ENCODE results near the gene C5orf24.
"Not testable (repeated sequence)": the region's sequence is repeated elsewhere in the genome, so short reads cannot be mapped to it uniquely, and the experiment has no call there.

Gene C5orf24

GRCh38 chr5:134845852-134846640 is at the start of gene C5orf24:
C5orf24 (plus strand) TSS chr5:134845968; CDS start chr5:134854901, 8,933 bp downstream.
- DNase-seq (ENCODE audit: extremely low spot score, insufficient read length, low read depth) = peak; percentile 92
- FAIRE-seq = peak; percentile 93

DNA sequence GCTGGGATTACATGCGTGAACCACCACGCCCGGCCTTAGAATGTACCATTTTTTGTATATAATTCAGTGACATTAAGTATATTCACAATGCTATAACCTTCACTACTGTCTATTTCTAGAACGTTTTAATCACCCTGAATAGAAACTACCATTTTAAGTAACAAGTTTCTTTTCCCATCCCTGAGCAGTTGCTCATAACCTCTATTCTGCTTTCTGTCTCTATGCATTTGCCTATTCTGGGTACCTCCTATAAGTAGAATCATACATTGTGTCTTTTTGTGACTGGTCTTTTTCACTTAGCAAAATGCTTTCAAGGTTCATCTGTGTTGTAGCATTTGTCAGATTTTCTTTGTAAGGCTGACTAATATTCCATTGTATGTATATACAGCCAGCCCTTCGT is 47.3 kb upstream of the C5orf24 start:
- DNase-seq (ENCODE audit: extremely low spot score, insufficient read length, low read depth) (no peak), FAIRE-seq (no peak)

DNA sequence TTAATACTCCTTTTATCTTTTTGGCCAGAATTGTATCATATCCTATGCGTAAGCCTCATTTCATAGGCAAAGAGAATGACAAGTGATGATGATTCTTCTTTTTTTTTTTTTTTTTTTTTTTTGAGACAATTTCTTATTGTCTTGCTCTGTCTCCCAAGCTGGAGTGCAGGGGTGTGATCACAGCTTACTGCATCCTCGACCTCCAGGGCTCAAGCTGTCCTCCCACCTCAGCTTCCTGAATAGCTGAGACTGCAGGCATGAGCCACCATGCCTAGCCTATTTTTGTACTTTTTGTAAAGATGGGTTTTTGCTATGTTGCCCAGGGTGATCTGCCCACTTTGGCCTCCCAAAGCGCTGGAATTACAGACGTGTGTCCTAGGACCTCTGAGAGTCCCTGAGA is 41.9 kb upstream of the C5orf24 start:
- FAIRE-seq = no peak
- DNase-seq (ENCODE audit: extremely low spot score, insufficient read length, low read depth) = no peak

DNA sequence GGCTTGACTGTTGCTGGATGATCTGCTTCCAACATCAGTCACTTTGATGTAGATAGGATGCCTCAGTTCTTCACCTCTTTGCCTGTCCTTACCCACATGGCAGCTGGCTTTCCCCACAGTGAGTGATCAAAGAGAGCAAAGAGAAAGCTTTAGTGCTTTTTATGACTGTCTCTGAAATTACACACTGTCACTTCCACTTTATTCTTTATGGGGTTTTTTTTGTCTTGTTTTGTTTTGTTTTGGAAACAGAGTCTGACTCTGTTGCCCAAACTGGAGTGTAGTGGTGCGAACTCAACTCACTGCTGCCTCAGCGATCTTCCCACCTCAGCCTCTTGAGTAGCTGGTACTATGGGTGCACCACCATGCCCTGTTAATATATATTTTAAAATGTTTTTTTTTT is 32.4 kb upstream of the C5orf24 start:
- FAIRE-seq (peak; percentile 24), DNase-seq (ENCODE audit: extremely low spot score, insufficient read length, low read depth) (no peak)

DNA sequence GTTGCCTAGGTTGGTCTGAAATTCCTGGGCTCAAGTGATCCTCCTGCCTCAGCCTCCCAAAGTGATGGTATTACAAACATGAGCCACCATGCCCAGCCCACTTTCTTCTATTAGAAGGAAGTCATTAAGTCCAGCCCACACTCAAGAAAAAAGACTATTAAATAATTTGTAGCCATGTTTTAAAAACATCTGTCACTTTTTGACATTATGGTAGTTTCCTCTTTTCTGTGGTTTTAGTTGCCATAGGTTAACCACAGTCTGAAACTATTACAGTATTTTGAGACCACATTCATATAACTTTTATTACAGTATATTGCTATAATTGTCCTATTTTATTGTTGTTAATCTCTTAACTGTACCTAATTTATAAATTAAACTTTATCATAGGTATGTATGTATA is 31.9 kb upstream of the C5orf24 start:
- FAIRE-seq (peak; percentile 75), DNase-seq (ENCODE audit: extremely low spot score, insufficient read length, low read depth) (peak; percentile 17)

- FAIRE-seq (no peak), DNase-seq (ENCODE audit: extremely low spot score, insufficient read length, low read depth) (no peak)
These were observed 28.8 kb upstream of the C5orf24 start for GRCh38 chr5:134817006-134817405.

DNA sequence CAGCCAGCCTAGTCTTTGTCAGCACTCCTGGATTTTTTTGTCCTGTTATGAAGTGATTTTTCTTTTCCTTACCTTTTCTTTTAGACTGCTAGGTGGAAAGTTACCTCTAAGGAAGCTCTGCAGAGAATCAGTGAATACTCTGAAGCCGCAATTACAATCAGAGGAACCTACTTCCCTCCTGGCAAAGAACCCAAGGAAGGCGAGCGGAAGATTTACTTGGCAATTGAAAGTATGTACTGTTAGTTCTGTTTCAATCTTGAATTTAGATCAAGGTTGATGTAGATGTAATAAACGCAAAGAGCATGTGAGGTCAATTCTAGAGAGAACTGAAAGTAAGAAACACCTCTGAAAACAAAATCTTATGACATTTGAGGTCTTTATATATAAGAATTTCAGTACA is 27.0 kb upstream of the C5orf24 start:
- no peak for FAIRE-seq
- DNase-seq (ENCODE audit: extremely low spot score, insufficient read length, low read depth) = no peak

DNA sequence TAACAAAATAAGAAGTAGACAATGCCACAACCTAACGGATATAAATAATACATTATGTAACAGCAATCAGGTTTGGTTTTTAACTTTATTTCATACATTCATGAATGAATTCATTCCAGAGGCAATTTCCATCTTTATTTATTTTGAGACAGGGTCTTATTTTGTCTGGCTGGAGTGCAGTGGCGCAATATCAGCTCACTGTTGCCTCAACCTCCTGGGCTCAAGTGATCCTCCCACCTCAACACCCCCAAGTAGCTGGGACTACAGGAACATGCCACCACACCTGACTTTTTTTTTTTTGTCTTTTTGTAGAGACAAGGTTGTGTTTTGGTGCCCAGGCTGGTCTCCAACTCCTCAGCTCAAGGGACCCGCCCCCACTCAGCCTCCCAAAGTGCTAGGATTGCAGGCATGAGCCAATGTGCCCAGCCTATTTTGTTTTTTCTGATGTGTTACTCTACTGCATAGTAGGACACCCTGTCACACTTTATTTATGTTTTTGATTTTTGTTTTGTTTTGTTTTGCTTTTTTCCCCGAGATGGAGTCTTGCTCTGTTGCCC is 26.3 kb upstream of the C5orf24 start:
- DNase-seq (ENCODE audit: extremely low spot score, insufficient read length, low read depth) = no peak
- FAIRE-seq = no peak

DNA sequence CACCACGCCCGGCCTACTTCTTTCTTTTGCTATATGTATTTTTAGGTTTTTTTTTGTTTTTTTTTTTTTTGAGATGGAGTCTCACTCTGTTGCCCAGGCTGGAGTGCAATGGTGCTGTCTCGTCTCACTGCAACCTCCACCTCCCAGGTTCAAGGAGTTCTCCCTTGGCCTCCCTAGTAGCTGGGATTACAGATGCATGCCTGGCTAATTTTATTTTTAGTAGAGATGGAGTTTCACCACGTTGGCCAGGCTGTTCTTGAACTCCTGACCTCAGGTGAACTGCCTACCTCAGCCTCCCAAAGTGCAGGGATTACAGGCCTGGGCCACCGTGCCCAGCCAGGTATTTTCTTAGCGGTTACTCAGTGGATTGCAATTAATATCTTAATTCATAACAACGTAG is 23.9 kb upstream of the C5orf24 start:
- FAIRE-seq = no peak

GRCh38 chr5:134824681-134825080 is 21.1 kb upstream of the C5orf24 start:
- no peak for FAIRE-seq

More for the DNA sequence above, 23.9 kb upstream of the C5orf24 start:
- DNase-seq (ENCODE audit: extremely low spot score, insufficient read length, low read depth) = no peak

GRCh38 chr5:134825212-134825611 is 20.6 kb upstream of the C5orf24 start:
- DNase-seq (ENCODE audit: extremely low spot score, insufficient read length, low read depth) = peak; percentile 3
- FAIRE-seq = peak; percentile 26

More at GRCh38 chr5:134824681-134825080, 21.1 kb upstream of the C5orf24 start:
- DNase-seq (ENCODE audit: extremely low spot score, insufficient read length, low read depth) = no peak

DNA sequence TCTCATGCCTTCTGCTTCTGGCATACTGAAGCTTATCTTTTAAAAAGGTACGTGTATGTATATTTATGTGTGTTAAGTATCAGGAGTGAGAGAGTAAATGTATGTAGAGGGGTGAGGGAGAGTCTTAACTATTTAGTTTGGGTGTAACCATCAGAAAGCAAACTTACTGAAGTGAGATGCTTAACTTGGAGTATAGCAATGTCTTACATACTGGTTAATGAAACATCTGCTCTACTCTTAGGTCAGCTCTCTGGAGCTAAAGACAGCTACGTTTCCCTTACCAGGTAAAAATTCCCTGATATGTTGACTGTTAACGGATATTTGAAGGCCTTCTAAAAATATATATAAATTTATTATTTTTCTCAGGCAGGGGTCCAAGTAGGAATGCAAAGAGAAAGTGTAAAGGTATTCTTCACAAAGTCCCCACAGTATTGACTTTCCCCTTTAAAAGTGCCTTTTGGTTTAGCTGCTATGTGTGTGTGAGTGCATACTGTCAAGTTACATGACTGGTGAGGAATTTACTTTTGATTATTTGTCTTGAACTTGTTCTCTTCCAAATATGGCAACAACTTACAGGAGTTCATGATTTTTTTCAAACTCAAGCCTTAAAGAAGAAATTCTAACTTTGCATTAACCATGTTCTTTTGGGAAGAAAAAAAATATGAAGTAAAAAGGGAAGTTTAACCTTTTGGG is 12.3 kb upstream of the C5orf24 start:
- FAIRE-seq (no peak), DNase-seq (ENCODE audit: extremely low spot score, insufficient read length, low read depth) (no peak)

DNA sequence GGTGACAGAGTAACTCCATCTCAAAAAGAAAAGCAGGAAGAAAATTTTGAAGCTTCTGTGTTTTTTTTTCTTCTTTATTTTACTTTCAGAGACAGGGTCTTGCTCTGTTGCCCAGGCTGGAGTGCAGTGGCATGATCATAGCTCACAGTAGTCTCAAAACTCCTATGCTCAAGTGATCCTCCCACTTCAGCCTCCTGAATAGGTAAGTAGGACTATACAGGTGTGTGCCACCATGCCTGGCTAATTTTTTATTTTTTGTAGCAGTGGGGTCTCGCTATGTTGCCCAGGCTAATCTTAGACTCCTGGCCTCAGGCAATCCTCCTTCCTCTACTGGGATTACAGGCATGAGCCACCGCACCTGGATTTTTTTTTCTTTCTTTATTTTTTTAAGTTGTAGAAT is 10.1 kb upstream of the C5orf24 start:
- no peak for DNase-seq (ENCODE audit: extremely low spot score, insufficient read length, low read depth)
- FAIRE-seq = no peak

- FAIRE-seq = no peak
- DNase-seq (ENCODE audit: extremely low spot score, insufficient read length, low read depth) = no peak
These were observed 8.1 kb upstream of the C5orf24 start for GRCh38 chr5:134837530-134838181.

DNA sequence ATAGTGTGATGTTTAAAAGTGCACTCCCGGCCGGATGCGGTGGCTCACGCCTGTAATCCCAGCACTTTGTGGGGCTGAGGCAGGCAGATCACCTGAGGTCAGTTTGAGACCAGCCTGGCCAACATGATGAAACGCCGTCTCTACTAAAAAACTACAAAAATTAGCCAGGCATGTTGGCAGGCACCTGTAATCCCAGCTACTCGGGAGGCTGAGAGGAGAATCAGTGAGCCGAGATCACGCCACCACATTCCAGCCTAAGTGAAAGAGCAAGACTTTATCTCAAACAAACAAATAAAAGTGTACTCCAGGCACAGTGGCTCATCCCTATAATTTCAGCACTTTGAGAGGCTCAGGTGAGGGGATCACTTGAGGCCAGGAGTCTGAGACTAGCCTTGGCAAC is 7.4 kb upstream of the C5orf24 start:
- not testable (repeated sequence) for DNase-seq (ENCODE audit: extremely low spot score, insufficient read length, low read depth); FAIRE-seq

DNA sequence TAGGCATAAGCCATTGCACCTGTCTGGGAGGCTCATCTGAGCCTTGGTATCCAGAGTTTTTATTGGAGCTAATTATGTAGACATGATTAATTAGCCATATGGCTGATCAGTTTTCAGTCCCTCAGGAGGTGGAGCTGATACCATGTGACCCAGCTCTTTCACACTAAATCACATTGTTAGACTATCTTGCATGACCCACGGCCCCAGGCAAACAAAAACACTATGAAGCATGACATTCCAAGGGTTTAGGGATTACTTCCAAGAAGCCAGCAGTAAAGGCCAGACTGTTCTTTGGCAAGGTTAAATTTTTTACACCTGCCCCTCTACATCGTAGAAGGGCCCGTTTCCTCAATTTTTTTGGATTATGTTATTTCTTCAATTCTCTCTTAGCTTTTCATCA is 5.0 kb upstream of the C5orf24 start:
- DNase-seq (ENCODE audit: extremely low spot score, insufficient read length, low read depth) (no peak), FAIRE-seq (no peak)

GRCh38 chr5:134844252-134844651 is 1.5 kb upstream of the C5orf24 start:
- DNase-seq (ENCODE audit: extremely low spot score, insufficient read length, low read depth) (no peak), FAIRE-seq (no peak)

DNA sequence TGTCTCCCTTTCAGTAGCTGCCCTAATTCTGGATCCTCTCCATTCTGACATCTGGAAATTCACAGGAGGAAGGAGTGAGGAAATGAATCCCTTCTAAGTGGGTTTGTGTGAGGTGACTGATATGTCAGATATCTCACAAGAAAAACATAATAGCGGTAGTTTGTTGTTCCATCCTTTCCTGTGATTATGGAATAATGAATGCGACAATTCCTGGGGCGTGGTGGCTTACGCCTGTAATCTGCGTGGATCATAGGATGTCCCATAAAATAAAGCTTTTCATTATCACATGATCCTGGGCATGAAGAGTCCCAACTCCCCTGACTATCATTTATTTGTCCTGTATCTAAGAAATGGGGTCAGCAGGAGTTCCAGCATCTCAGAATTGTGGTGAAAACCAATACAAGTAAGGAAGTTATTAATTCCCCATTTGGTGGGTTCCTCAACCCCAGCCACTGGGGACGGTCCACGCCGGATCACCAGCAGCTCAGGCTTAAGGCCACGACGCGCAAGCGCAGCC is 375 bp upstream of the C5orf24 start:
- DNase-seq (ENCODE audit: extremely low spot score, insufficient read length, low read depth) (no peak), FAIRE-seq (no peak)

DNA sequence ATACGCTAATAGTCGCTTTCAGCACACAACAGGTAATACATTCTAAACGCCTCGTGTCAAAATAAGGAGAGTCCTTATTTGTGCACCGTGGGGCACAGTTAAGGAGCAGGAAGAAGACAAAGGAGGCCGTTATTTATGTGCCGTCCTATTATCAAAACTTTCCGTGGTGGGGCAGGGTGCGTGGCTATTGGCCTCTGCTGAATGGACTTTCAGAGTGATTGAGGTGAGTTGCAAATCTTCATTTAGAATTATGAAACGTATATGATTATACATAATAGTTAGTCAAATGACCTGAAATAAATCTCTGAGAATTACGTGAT is 833 bp downstream of the C5orf24 start:
- FAIRE-seq (peak; percentile 12), DNase-seq (ENCODE audit: extremely low spot score, insufficient read length, low read depth) (no peak)

DNA sequence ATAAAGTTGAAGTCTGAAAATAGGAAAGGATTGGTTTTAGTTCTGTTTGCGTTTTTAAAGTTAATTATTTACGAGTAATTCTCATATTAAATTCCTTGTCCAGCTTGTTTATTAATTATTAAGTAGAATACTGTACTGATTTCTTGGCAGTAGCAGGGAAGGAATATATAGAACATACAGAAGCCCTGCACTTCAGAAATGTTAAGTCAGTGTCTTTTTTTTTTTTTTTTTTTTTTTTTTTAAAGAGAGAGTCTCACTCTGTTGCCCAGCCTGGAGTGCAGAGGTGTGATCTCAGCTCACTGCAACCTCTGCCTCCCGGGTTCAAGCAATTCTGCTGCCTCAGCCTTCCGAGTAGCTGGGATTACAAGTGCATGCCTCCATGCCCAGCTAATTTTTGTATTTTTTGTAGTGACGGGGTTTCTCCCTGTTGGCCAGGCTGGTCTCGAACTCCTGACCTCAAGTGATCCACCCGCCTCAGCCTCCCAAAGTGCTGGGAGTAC is 3.7 kb downstream of the C5orf24 start:
- DNase-seq (ENCODE audit: extremely low spot score, insufficient read length, low read depth); FAIRE-seq: not testable (repeated sequence)

Data from GM18507 (cell line).